Upper lobe of left lung (tissue), 4 donors: ENCODE data around the gene CSN1S1.

Experiments used
- POLR2A ChIP-seq, 4 donors: fragments of 450-650 bp; IDR thresholded peaks; one replicate each; pipeline ENCODE4 v1.5.1; 2016 to 2017; ENCODE audit warnings: antibody characterized with exemption in 4 of 4, mild to moderate bottlenecking in 2 of 4
- POLR2AphosphoS5 ChIP-seq, 2 donors: sonication (generic); formaldehyde crosslinking; IDR thresholded peaks; one replicate each; pipeline ENCODE4 v1.5.1; 2017; ENCODE audit warnings: antibody characterized with exemption in 2 of 2
- TF ChIP-seq, protein P1 (sequence below), 6 experiments: fragments of 450-650 bp in 4 of 6; fragments of 200-600 bp in 2 of 6; sonication (generic) in 2 of 6; IDR thresholded peaks; one replicate each; pipeline ENCODE4 v1.5.1; 2016 to 2019; ENCODE audit warnings: antibody characterized with exemption in 6 of 6

DNA sequence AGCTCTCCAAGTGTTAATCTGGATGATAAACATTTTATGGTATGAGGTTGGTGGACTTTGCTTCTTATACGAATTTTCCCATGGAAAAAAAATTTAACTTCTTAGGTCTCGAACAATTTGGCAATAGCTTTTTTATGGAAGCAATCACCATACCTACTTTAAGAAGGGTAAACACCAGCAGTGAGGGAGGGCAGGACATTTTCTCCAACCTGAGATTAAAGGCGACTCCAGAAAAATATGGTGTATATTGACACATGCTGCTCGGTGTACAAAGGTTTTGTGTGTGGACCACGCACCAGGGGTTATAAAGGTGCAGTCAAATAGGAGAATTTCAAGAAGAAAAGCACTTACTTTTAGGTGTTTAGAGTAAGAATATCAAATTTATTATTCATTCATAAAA is 36.7 kb upstream of the CSN1S1 start:
- TF ChIP-seq, protein P1, sequence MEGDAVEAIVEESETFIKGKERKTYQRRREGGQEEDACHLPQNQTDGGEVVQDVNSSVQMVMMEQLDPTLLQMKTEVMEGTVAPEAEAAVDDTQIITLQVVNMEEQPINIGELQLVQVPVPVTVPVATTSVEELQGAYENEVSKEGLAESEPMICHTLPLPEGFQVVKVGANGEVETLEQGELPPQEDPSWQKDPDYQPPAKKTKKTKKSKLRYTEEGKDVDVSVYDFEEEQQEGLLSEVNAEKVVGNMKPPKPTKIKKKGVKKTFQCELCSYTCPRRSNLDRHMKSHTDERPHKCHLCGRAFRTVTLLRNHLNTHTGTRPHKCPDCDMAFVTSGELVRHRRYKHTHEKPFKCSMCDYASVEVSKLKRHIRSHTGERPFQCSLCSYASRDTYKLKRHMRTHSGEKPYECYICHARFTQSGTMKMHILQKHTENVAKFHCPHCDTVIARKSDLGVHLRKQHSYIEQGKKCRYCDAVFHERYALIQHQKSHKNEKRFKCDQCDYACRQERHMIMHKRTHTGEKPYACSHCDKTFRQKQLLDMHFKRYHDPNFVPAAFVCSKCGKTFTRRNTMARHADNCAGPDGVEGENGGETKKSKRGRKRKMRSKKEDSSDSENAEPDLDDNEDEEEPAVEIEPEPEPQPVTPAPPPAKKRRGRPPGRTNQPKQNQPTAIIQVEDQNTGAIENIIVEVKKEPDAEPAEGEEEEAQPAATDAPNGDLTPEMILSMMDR (IDR thresholded peaks at IDR 0.05): no peak
- TF ChIP-seq POLR2A (IDR thresholded peaks at IDR 0.05) (no peak), POLR2AphosphoS5 (IDR thresholded peaks at IDR 0.05) (no peak)
